ENCODE results near the gene TEX13C. TPM values are rescaled to one million over a fixed set of nuclear protein-coding genes. Genes with fewer than 3 reads are reported as not detected.
"Not testable (repeated sequence)": the region's sequence is repeated elsewhere in the genome, so short reads cannot be mapped to it uniquely, and the experiment has no call there.

TEX13C gene
- under 1 TPM in 1 of 4 donors, not detected in 3; 0.01 TPM for polyA plus RNA-seq (ENCODE audit: insufficient read length in 4 of 4)

GRCh38 chrX:125319646-125320521, at the start of gene TEX13C:
TSS of gene TEX13C (plus strand) at chrX:125319871. CDS start at chrX:125320120, 249 bp downstream.
- no peak for DNase-seq (ENCODE audit: low read depth in 4 of 4, low spot score in 3 of 4)

- no peak for DNase-seq (ENCODE audit: low read depth in 4 of 4, low spot score in 3 of 4)
Measured at GRCh38 chrX:125287282-125287681, 32.4 kb upstream of the TEX13C start.

GRCh38 chrX:125288343-125288742, 31.3 kb upstream of the TEX13C start:
- DNase-seq (ENCODE audit: low read depth in 4 of 4, low spot score in 3 of 4), result no peak

- DNase-seq (ENCODE audit: low read depth in 4 of 4, low spot score in 3 of 4), result no peak
Measured at GRCh38 chrX:125289209-125289608, 30.5 kb upstream of the TEX13C start.

- DNase-seq (ENCODE audit: low read depth in 4 of 4, low spot score in 3 of 4), result no peak
Measured at GRCh38 chrX:125289920-125290319, 29.8 kb upstream of the TEX13C start.

GRCh38 chrX:125291124-125291523, 28.5 kb upstream of the TEX13C start:
- DNase-seq (ENCODE audit: low read depth in 4 of 4, low spot score in 3 of 4), result no peak

GRCh38 chrX:125293850-125294780, 25.6 kb upstream of the TEX13C start:
- no peak for DNase-seq (ENCODE audit: low read depth in 4 of 4, low spot score in 3 of 4)

GRCh38 chrX:125295337-125295736, 24.3 kb upstream of the TEX13C start:
- no peak for DNase-seq (ENCODE audit: low read depth in 4 of 4, low spot score in 3 of 4)

- no peak for DNase-seq (ENCODE audit: low read depth in 4 of 4, low spot score in 3 of 4)
Measured at GRCh38 chrX:125298871-125299270, 20.8 kb upstream of the TEX13C start.

- DNase-seq (ENCODE audit: low read depth in 4 of 4, low spot score in 3 of 4), result no peak
Measured at GRCh38 chrX:125306335-125306866, 13.3 kb upstream of the TEX13C start.

GRCh38 chrX:125308653-125309052, 11.0 kb upstream of the TEX13C start:
- no peak for DNase-seq (ENCODE audit: low read depth in 4 of 4, low spot score in 3 of 4)

- DNase-seq (ENCODE audit: low read depth in 4 of 4, low spot score in 3 of 4), result not testable (repeated sequence)
Measured at GRCh38 chrX:125319166-125319565, 505 bp upstream of the TEX13C start.

- no peak for DNase-seq (ENCODE audit: low read depth in 4 of 4, low spot score in 3 of 4)
Measured at GRCh38 chrX:125322431-125322830, 2.8 kb downstream of the TEX13C start.

GRCh38 chrX:125326599-125326998, 6.9 kb downstream of the TEX13C start:
- no peak for DNase-seq (ENCODE audit: low read depth in 4 of 4, low spot score in 3 of 4)

- no peak for DNase-seq (ENCODE audit: low read depth in 4 of 4, low spot score in 3 of 4)
Measured at GRCh38 chrX:125327891-125328290, 8.2 kb downstream of the TEX13C start.

GRCh38 chrX:125333583-125333982, 13.9 kb downstream of the TEX13C start:
- DNase-seq (ENCODE audit: low read depth in 4 of 4, low spot score in 3 of 4), result no peak

- no peak for DNase-seq (ENCODE audit: low read depth in 4 of 4, low spot score in 3 of 4)
Measured at GRCh38 chrX:125340490-125340889, 20.8 kb downstream of the TEX13C start.

- no peak for DNase-seq (ENCODE audit: low read depth in 4 of 4, low spot score in 3 of 4)
Measured at GRCh38 chrX:125374169-125374568, 54.5 kb downstream of the TEX13C start.
